Vagina (tissue), 2 donors: Measurements from ENCODE around the gene MACROD2.

ENCODE experiments used
- POLR2A ChIP-seq, 2 donors: fragments of 450-650 bp; IDR thresholded peaks; one replicate each; pipeline ENCODE4 v1.6.1; 2017; ENCODE audit warnings: antibody characterized with exemption in 2 of 2, mild to moderate bottlenecking in 2 of 2, moderate library complexity in 2 of 2
- POLR2AphosphoS5 ChIP-seq, 2 donors: sonication (generic); formaldehyde crosslinking; IDR thresholded peaks; one replicate each; pipeline ENCODE4 v1.9.0; 2017; ENCODE audit warnings: antibody characterized with exemption in 2 of 2, mild to moderate bottlenecking in 2 of 2, low read depth in 1 of 2; ENCODE audit not compliant: insufficient read depth in 1 of 2
- TF ChIP-seq, protein P1 (sequence below), 3 experiments: fragments of 450-650 bp in 2 of 3; fragments of 200-600 bp in 1 of 3; sonication (generic) in 1 of 3; IDR thresholded peaks; one replicate each; pipeline ENCODE4 v1.5.1; 2017 to 2019; ENCODE audit warnings: antibody characterized with exemption in 3 of 3, mild to moderate bottlenecking in 2 of 3, moderate library complexity in 2 of 3

DNA sequence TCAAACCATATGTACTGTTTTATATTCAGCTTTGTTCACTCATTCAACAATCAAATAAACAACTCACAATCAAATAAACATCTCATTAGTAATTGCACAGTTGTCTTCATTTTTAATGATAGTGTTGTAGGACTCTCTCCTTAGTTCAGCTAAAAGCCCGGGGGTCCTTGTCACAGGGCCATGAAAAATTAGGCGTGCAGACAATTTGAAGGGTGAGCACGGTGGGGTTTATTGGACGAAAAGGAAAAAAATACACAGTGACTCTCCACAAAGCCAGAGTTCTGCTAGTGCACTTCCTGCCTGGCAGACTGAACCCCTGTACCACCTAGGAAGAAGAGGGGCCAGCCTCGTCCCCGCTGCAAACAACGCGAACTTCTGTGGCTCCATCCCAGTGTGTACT, 599.7 kb downstream of the MACROD2 start:
- no peak for TF ChIP-seq POLR2AphosphoS5 (IDR thresholded peaks at IDR 0.05; ENCODE audit: insufficient read depth in 1 of 2, low read depth in 1 of 2)
- no peak for TF ChIP-seq POLR2A (IDR thresholded peaks at IDR 0.05)
- TF ChIP-seq, protein P1, sequence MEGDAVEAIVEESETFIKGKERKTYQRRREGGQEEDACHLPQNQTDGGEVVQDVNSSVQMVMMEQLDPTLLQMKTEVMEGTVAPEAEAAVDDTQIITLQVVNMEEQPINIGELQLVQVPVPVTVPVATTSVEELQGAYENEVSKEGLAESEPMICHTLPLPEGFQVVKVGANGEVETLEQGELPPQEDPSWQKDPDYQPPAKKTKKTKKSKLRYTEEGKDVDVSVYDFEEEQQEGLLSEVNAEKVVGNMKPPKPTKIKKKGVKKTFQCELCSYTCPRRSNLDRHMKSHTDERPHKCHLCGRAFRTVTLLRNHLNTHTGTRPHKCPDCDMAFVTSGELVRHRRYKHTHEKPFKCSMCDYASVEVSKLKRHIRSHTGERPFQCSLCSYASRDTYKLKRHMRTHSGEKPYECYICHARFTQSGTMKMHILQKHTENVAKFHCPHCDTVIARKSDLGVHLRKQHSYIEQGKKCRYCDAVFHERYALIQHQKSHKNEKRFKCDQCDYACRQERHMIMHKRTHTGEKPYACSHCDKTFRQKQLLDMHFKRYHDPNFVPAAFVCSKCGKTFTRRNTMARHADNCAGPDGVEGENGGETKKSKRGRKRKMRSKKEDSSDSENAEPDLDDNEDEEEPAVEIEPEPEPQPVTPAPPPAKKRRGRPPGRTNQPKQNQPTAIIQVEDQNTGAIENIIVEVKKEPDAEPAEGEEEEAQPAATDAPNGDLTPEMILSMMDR (IDR thresholded peaks at IDR 0.05) = no peak
